Measurements from ENCODE around the gene ERVMER34-1.

- TF ChIP-seq, protein P1, sequence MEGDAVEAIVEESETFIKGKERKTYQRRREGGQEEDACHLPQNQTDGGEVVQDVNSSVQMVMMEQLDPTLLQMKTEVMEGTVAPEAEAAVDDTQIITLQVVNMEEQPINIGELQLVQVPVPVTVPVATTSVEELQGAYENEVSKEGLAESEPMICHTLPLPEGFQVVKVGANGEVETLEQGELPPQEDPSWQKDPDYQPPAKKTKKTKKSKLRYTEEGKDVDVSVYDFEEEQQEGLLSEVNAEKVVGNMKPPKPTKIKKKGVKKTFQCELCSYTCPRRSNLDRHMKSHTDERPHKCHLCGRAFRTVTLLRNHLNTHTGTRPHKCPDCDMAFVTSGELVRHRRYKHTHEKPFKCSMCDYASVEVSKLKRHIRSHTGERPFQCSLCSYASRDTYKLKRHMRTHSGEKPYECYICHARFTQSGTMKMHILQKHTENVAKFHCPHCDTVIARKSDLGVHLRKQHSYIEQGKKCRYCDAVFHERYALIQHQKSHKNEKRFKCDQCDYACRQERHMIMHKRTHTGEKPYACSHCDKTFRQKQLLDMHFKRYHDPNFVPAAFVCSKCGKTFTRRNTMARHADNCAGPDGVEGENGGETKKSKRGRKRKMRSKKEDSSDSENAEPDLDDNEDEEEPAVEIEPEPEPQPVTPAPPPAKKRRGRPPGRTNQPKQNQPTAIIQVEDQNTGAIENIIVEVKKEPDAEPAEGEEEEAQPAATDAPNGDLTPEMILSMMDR (IDR thresholded peaks at IDR 0.05) = no peak
- TF ChIP-seq EP300 (IDR thresholded peaks at IDR 0.05) (no peak), POLR2A (IDR thresholded peaks at IDR 0.05; ENCODE audit: low read depth) (no peak)
Observed at GRCh38 chr4:52789774-52790173, 38.5 kb upstream of the ERVMER34-1 start.
